Kidney (tissue), 14 donors: ENCODE measurements around the gene ANKRD53. TPM values are rescaled to one million over a fixed set of nuclear protein-coding genes. Genes with fewer than 3 reads are reported as not detected.

ENCODE experiments used
- DNase-seq, 5 donors: peaks; one replicate each; pipeline ENCODE4 v3.0.0-alpha.2; 2013 to 2020
- FAIRE-seq: peaks from 2 replicates; lab custom pipeline; 2012; peaks lifted over from hg19 to GRCh38; lab: Jason Lieb, UNC
- H3K27ac ChIP-seq, 2 donors: one replicate each; pipeline ENCODE4 v1.7.0; 2013; ENCODE audit warnings: low read depth in 2 of 2, low read length in 2 of 2, inconsistent platforms in 1 of 2
- H3K27me3 ChIP-seq: one replicate; pipeline ENCODE4 v1.7.1; 2013; ENCODE audit warnings: low read length, inconsistent platforms; ENCODE audit not compliant: control insufficient read depth, insufficient read depth
- H3K36me3 ChIP-seq, 3 donors: one replicate each; pipeline versions ENCODE4 v1.7.0 to v1.7.1; 2013; ENCODE audit warnings: low read length in 3 of 3, control low read depth in 1 of 3, inconsistent platforms in 1 of 3; ENCODE audit not compliant: insufficient read depth in 3 of 3, control insufficient read depth in 2 of 3
- H3K4me1 ChIP-seq, 3 donors: one replicate each; pipeline versions ENCODE4 v1.7.0 to v1.7.1; 2013; ENCODE audit warnings: low read length in 3 of 3, inconsistent platforms in 1 of 3, low read depth in 1 of 3; ENCODE audit not compliant: control insufficient read depth in 2 of 3, insufficient read depth in 2 of 3
- H3K4me3 ChIP-seq, 3 donors: one replicate each; pipeline versions ENCODE4 v1.7.0 to v1.8.1; 2013; ENCODE audit warnings: low read length in 3 of 3, control low read depth in 1 of 3, inconsistent platforms in 1 of 3
- H3K9ac ChIP-seq, 3 donors: one replicate each; pipeline versions ENCODE4 v1.7.0 to v1.7.1; 2013; ENCODE audit warnings: low read length in 3 of 3, control low read depth in 1 of 3, inconsistent platforms in 1 of 3
- H3K9me3 ChIP-seq, 3 donors: one replicate each; pipeline versions ENCODE4 v1.7.0 to v1.7.1; 2013; ENCODE audit warnings: low read length in 3 of 3, control low read depth in 1 of 3, inconsistent platforms in 1 of 3; ENCODE audit not compliant: control insufficient read depth in 2 of 3, insufficient read depth in 1 of 3
- CTCF ChIP-seq: IDR thresholded peaks from 3 replicates; pipeline ENCODE4 v1.5.1; 2012; ENCODE audit warnings: mild to moderate bottlenecking, moderate library complexity, borderline replicate concordance; ENCODE audit not compliant: insufficient read depth; ENCODE audit errors: extremely low read depth
- intact Hi-C: fragments of 100-400 bp; cut with DNase I; formaldehyde crosslinking; loops from one replicate; pipeline ENCODE4 v1.11.1; 2022
- polyA plus RNA-seq: library from polyadenylated mRNA; stranded (reverse); fragments of 350-450 nt; fragmentation: Illumina TruSeq; extraction: RNeasy Lipid Tissue Mini Kit (QIAGEN cat#74804); gene quantifications from one replicate; pipeline ENCODE4 v1.2.3, GENCODE V29; 2014; ENCODE audit warnings: low read depth, low replicate concordance; ENCODE audit not compliant: insufficient read depth
- total RNA-seq: library from RNA; stranded (reverse); fragmentation: NEBNext Ultra II Directional; extraction: Animal tissue kit (Norgen Biotek cat#: 25700); gene quantifications from one replicate; pipeline ENCODE4 v1.2.1, GENCODE V29; 2021
- donor health status: control.
- donor health status: control.
- donor health status: control.
- donor health status: control.
- donor health status: control.
- donor health status: DM: yes; HTN: yes; CAD: no.
- donor health status: Normal renal cell carcinoma (clear cell type).

The ANKRD53 gene
- total and polyA plus RNA-seq, 2 donors from 2014 or later: 1.3 to 2.1 TPM

- intact Hi-C loops: no loop called here
- DNase-seq (no peak), FAIRE-seq (no peak)
- Histone ChIP-seq H3K9ac (no peak overlapping the region), H3K4me1 (no peaks in the 10 kb centered on the region), H3K36me3 (peaks cover 0 to 5% (median 0%) of the 10 kb centered on the region in 3 donors), H3K27me3 (peaks cover 15% of the 10 kb centered on the region), H3K9me3 (no peaks in the 10 kb centered on the region), H3K4me3 (no peak overlapping the region), H3K27ac (no peak overlapping the region)
- no peak for TF ChIP-seq CTCF
Measured at GRCh38 chr2:70954886-70955285, 23.5 kb upstream of the ANKRD53 start.

DNA sequence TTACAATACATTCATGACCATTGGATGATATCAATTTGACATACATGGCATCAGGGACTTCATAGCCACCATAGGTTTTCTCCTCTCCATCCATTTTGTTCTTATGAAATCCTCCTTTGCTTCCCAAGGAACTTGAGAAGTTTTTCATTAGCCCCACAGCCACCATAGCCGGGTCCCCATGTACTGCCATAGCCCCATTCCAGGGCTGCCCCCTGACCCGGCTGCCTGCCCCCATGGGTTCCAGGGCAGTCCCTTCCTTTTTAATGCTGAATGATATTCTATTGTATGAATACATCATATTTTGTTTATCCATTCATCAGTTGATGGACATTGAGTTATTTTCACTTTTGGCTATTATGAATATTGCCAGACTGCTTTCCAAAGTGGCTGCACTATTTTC lies 22.3 kb upstream of the ANKRD53 start:
- intact Hi-C loops: no loop called here
- FAIRE-seq: no peak
- DNase-seq: no peak

DNA sequence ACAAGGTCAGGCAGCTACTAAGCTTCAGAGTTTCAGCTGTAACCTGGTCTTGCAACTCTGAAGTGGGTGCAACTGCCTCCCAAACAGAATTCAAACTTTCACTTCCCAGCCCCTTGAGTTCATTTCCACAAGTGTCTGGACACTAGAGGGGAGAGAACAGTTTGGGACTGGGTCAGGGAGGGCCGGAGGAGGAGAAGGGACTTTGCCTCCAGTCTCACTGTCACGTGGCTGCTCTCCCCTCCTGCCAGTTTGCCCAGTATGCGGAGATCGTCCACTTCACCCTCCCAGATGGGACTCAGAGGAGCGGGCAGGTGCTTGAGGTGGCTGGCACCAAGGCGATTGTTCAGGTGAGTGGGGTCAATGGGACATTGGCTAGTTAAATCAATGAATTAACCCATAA lies 20.6 kb upstream of the ANKRD53 start:
- H3K9me3 ChIP-seq: no peaks in the 10 kb centered on the region
- no peak for TF ChIP-seq CTCF
- intact Hi-C loops: no loop called here

More for the DNA sequence above, 22.3 kb upstream of the ANKRD53 start:
- Histone ChIP-seq H3K9ac (no peak overlapping the region), H3K27ac (no peak overlapping the region), H3K4me1 (no peaks in the 10 kb centered on the region), H3K36me3 (peaks cover 0 to 5% (median 0%) of the 10 kb centered on the region in 3 donors), H3K4me3 (no peak overlapping the region), H3K27me3 (peaks cover 15% of the 10 kb centered on the region), H3K9me3 (no peaks in the 10 kb centered on the region)
- no peak for TF ChIP-seq CTCF

DNA sequence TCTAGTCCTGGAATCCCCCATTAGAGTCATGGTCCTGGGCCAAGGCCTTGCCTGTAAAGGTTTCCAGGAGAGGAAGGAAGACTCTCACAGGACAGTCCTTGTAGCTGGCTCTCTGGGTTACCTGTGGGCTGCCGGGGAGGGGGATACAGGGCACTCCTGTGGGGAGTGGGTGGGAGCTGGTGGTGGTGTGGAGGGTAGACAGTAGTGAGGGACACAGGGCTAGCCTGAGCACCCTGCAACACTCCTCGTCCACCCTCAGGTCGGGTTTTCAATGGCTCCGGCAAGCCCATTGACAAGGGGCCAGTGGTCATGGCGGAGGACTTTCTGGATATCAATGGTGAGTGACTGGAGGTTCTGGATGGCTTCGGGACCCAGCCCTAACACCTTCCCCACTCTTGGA lies 19.7 kb upstream of the ANKRD53 start:
- Histone ChIP-seq H3K36me3 (peaks cover 0 to 5% (median 2%) of the 10 kb centered on the region in 3 donors), H3K9ac (no peak overlapping the region), H3K27me3 (peaks cover 10% of the 10 kb centered on the region), H3K4me3 (no peak overlapping the region), H3K27ac (no peak overlapping the region), H3K4me1 (no peaks in the 10 kb centered on the region), H3K9me3 (no peaks in the 10 kb centered on the region)
- TF ChIP-seq CTCF: no peak
- intact Hi-C loops: no loop called here
- DNase-seq (no peak), FAIRE-seq (no peak)

More for the DNA sequence above, 20.6 kb upstream of the ANKRD53 start:
- Histone ChIP-seq H3K36me3 (peaks cover 0 to 5% (median 2%) of the 10 kb centered on the region in 3 donors), H3K4me3 (no peak overlapping the region), H3K9ac (peak overlapping the region in 1 of 3 donors; percentile 41), H3K27ac (no peak overlapping the region), H3K27me3 (peaks cover 13% of the 10 kb centered on the region), H3K4me1 (no peaks in the 10 kb centered on the region)
- FAIRE-seq: no peak
- DNase-seq: no peak
